Measurements from ENCODE around the gene CNGB1.

Gene CNGB1

DNA sequence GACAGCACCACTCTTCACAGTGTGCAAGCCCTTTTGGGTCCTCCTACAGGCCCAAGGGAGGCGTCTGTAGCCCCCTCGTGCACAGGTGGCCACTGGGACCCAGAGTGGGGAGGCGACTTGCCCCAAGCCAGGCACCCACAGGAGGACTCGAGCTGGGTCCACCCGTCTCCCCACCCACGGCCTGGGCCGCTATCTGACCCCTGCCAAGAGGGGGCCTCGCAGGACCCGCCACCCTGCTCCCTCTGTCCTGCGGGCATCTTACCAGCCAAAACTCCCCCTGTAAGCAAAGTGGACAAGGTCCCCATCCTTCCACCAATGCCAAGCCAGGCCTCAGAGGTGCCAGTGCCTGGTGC lies 31.1 kb downstream of the CNGB1 start:
- POLR2A ChIA-PET: no interaction called here
- H3K4me3 ChIP-seq (ENCODE audit: low read depth, low read length): no peak overlapping the region
- TF ChIP-seq, protein P1, sequence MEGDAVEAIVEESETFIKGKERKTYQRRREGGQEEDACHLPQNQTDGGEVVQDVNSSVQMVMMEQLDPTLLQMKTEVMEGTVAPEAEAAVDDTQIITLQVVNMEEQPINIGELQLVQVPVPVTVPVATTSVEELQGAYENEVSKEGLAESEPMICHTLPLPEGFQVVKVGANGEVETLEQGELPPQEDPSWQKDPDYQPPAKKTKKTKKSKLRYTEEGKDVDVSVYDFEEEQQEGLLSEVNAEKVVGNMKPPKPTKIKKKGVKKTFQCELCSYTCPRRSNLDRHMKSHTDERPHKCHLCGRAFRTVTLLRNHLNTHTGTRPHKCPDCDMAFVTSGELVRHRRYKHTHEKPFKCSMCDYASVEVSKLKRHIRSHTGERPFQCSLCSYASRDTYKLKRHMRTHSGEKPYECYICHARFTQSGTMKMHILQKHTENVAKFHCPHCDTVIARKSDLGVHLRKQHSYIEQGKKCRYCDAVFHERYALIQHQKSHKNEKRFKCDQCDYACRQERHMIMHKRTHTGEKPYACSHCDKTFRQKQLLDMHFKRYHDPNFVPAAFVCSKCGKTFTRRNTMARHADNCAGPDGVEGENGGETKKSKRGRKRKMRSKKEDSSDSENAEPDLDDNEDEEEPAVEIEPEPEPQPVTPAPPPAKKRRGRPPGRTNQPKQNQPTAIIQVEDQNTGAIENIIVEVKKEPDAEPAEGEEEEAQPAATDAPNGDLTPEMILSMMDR (IDR thresholded peaks at IDR 0.05; ENCODE audit: insufficient read depth, low read length, missing control alignments): no peak
- DNase-seq (ENCODE audit: low read depth, low spot score): no peak
- CTCF ChIA-PET: interaction anchor here (0.9 kb wide), 1 partner anchor 13 kb away, joined by 3 read pairs; no protein-coding TSS in a partner anchor

- TF ChIP-seq, protein P1 (IDR thresholded peaks at IDR 0.05; ENCODE audit: insufficient read depth, low read length, missing control alignments): no peak
- POLR2A ChIA-PET: interaction anchor here (1.1 kb wide), 1 partner anchor 204 kb away, joined by 3 read pairs; the partner anchor contains the start of gene KATNB1
- CTCF ChIA-PET: interaction anchor here (0.6 to 1.2 kb wide), 4 partner anchors 8 to 249 kb away, joined by 3 to 4 read pairs (median 3); no protein-coding TSS in a partner anchor
- peak; percentile 5 for DNase-seq (ENCODE audit: low read depth, low spot score)
- H3K4me3 ChIP-seq (ENCODE audit: low read depth, low read length): no peak overlapping the region
Measured at GRCh38 chr16:57938936-57939871, 31.7 kb downstream of the CNGB1 start.

DNA sequence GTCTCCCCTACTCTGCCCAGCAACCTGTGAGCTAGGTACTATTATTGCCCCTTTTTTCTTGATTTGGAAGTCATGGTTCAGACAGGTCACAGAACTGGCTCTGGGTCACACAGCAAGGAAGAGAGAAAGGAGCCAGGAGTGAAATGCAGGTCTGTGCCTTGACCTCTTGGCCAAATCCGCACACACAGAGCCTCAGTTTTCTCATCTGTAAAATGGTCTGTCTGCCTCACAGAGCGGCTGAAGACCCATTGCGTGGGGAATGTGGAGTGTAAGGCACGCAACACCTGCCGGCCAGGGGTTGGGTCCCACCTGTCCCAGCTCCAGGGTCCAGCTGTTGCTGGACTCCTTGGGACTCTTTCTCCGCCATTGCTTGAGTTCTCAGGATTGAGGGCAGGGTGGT lies 32.4 kb downstream of the CNGB1 start:
- CTCF ChIA-PET: interaction anchor here (0.6 to 1.2 kb wide), 3 partner anchors 9 to 248 kb away, joined by 3 to 4 read pairs (median 3); no protein-coding TSS in a partner anchor
- POLR2A ChIA-PET: interaction anchor here (1.1 kb wide), 1 partner anchor 203 kb away, joined by 3 read pairs; the partner anchor contains the start of gene KATNB1
- TF ChIP-seq, protein P1 (IDR thresholded peaks at IDR 0.05; ENCODE audit: insufficient read depth, low read length, missing control alignments): no peak
- no peak for DNase-seq (ENCODE audit: low read depth, low spot score)
- H3K4me3 ChIP-seq (ENCODE audit: low read depth, low read length): no peak overlapping the region

GRCh38 chr16:57937861-57938260 lies 33.1 kb downstream of the CNGB1 start:
- TF ChIP-seq, protein P1 (IDR thresholded peaks at IDR 0.05; ENCODE audit: insufficient read depth, low read length, missing control alignments): no peak
- CTCF ChIA-PET: interaction anchor here (1.2 kb wide), 1 partner anchor 38 kb away, joined by 3 read pairs; no protein-coding TSS in a partner anchor
- no peak overlapping the region for H3K4me3 ChIP-seq (ENCODE audit: low read depth, low read length)
- DNase-seq (ENCODE audit: low read depth, low spot score): no peak
- POLR2A ChIA-PET: no interaction called here

GRCh38 chr16:57935904-57936303 lies 35.0 kb downstream of the CNGB1 start:
- TF ChIP-seq, protein P1 (IDR thresholded peaks at IDR 0.05; ENCODE audit: insufficient read depth, low read length, missing control alignments): no peak
- CTCF ChIA-PET: interaction anchor here (0.6 kb wide), 1 partner anchor 62 kb away, joined by 3 read pairs; no protein-coding TSS in a partner anchor
- POLR2A ChIA-PET: no interaction called here
- no peak for DNase-seq (ENCODE audit: low read depth, low spot score)
- H3K4me3 ChIP-seq (ENCODE audit: low read depth, low read length): no peak overlapping the region

GRCh38 chr16:57930533-57930932 lies 40.4 kb downstream of the CNGB1 start:
- TF ChIP-seq, protein P1 (IDR thresholded peaks at IDR 0.05; ENCODE audit: insufficient read depth, low read length, missing control alignments): no peak
- DNase-seq (ENCODE audit: low read depth, low spot score): no peak
- CTCF ChIA-PET: interaction anchor here (1.4 to 3.1 kb wide), 2 partner anchors 11 to 31 kb away, joined by 4 to 11 read pairs; no protein-coding TSS in a partner anchor
- POLR2A ChIA-PET: no interaction called here
- H3K4me3 ChIP-seq (ENCODE audit: low read depth, low read length): no peak overlapping the region

All from AG04449 (cell line).